Effector memory CD8-positive, alpha-beta T cell (primary cell): ENCODE measurements around the gene NELFE.
"Not testable (repeated sequence)": the region's sequence is repeated elsewhere in the genome, so short reads cannot be mapped to it uniquely, and the experiment has no call there.

Source experiments
- ATAC-seq: fragments of 150-1000 bp; cut with Tn5 transposase; replicated peaks from 2 replicates; pipeline ENCODE4 v1.10.0; 2021; ENCODE audit warnings: mild to moderate bottlenecking, moderate library complexity
- DNase-seq, 3 experiments: peaks; one replicate each; pipeline ENCODE4 v3.0.0; 2021
- H3K27ac Mint-ChIP-seq, 2 donors: one replicate each; pipeline ENCODE4 v1.8.0; 2022; ENCODE audit warnings: mild to moderate bottlenecking in 2 of 2, mixed read lengths in 2 of 2, moderate library complexity in 2 of 2
- H3K27me3 Mint-ChIP-seq, 2 donors: one replicate each; pipeline ENCODE4 v1.8.0; 2022; ENCODE audit warnings: mixed read lengths in 2 of 2
- H3K36me3 Mint-ChIP-seq: one replicate; pipeline ENCODE4 v1.8.0; 2022; ENCODE audit warnings: mild to moderate bottlenecking, moderate library complexity, mixed read lengths; ENCODE audit not compliant: insufficient read depth
- H3K4me1 Mint-ChIP-seq, 2 donors: one replicate each; pipeline ENCODE4 v1.8.0; 2022; ENCODE audit warnings: low read depth in 2 of 2, mixed read lengths in 2 of 2
- H3K4me3 Mint-ChIP-seq, 2 donors: one replicate each; pipeline ENCODE4 v1.8.0; 2022; ENCODE audit warnings: mild to moderate bottlenecking in 2 of 2, mixed read lengths in 2 of 2, moderate library complexity in 2 of 2
- H3K9me3 Mint-ChIP-seq, 2 donors: one replicate each; pipeline ENCODE4 v1.8.0; 2022; ENCODE audit warnings: mixed read lengths in 2 of 2

NELFE gene

DNA sequence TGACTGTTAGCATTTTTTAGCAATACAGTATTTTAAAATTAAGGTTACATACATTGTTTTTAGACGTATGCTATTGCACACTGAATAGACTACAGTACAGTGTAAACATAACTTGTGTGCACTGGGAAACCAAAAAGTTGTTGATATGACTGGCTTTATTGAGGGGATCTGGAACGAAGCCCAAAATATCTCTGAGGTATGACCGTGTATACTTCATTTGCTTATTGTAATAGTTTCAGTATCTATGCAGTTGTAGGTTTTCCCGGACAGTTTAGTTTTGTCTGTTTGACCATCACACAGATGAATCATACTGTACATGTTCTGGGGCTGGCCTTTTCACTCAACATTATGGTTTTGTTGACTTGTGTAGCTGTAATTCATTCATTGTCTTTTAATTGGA, 50.0 kb downstream of the NELFE start:
- Mint-ChIP-seq H3K4me3 (no peak overlapping the region), H3K9me3 (no peaks in the 10 kb centered on the region), H3K27me3 (peaks cover 13 to 33% of the 10 kb centered on the region in 2 donors), H3K36me3 (peaks cover 7% of the 10 kb centered on the region), H3K27ac (no peak overlapping the region), H3K4me1 (no peaks in the 10 kb centered on the region)
- DNase-seq (no peak), ATAC-seq (no peak)

GRCh38 chr6:31908255-31908654, 50.5 kb downstream of the NELFE start:
- not testable (repeated sequence) for ATAC-seq, H3K27ac Mint-ChIP-seq, H3K4me3 Mint-ChIP-seq, H3K4me1 Mint-ChIP-seq, DNase-seq, H3K9me3 Mint-ChIP-seq, H3K36me3 Mint-ChIP-seq
- H3K27me3 Mint-ChIP-seq = peaks cover 13 to 33% of the 10 kb centered on the region in 2 donors

- Mint-ChIP-seq H3K27me3 (peaks cover 10 to 28% of the 10 kb centered on the region in 2 donors), H3K4me1 (peaks cover 8 to 9% of the 10 kb centered on the region in 2 donors), H3K4me3 (no peak overlapping the region), H3K27ac (no peak overlapping the region), H3K9me3 (no peaks in the 10 kb centered on the region), H3K36me3 (peaks cover 11% of the 10 kb centered on the region)
- ATAC-seq (no peak), DNase-seq (no peak)
Measured at GRCh38 chr6:31907158-31907813, 51.5 kb downstream of the NELFE start.

DNA sequence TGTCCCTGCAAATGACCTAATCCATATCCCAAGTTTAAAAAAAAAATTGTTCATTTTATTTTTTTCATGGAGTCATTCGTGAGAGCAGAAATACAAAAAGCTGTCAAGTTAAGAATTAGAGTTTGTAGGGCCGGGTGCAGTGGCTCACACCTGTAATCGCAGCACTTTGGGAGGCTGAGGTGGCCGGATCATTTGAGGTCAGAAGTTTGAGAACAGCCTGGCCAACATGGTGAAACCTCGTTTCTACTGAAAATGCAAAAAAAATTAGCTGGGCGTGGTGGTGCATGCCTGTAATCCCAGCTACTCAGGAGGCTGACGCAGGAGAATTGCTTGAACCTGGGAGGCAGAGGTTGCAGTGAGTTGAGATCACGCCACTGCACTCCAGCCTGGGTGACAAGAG, 52.0 kb downstream of the NELFE start:
- not testable (repeated sequence) for H3K27ac Mint-ChIP-seq, ATAC-seq, DNase-seq, H3K4me1 Mint-ChIP-seq, H3K4me3 Mint-ChIP-seq, H3K9me3 Mint-ChIP-seq
- peaks cover 6 to 23% of the 10 kb centered on the region in 2 donors for H3K27me3 Mint-ChIP-seq
- H3K36me3 Mint-ChIP-seq = peaks cover 16% of the 10 kb centered on the region

- DNase-seq (no peak), ATAC-seq (no peak)
- Mint-ChIP-seq H3K4me1 (peaks cover 9% of the 10 kb centered on the region in 2 donors), H3K4me3 (no peak overlapping the region), H3K36me3 (peaks cover 16% of the 10 kb centered on the region), H3K9me3 (no peaks in the 10 kb centered on the region), H3K27me3 (peaks cover 6 to 23% of the 10 kb centered on the region in 2 donors), H3K27ac (no peak overlapping the region)
Measured at GRCh38 chr6:31906122-31906521, 52.6 kb downstream of the NELFE start.

- no peaks in the 10 kb centered on the region for H3K9me3 Mint-ChIP-seq
- H3K4me1 Mint-ChIP-seq = peaks cover 9% of the 10 kb centered on the region in 2 donors
- no peak overlapping the region for H3K4me3 Mint-ChIP-seq
- H3K27me3 Mint-ChIP-seq = peaks cover 6 to 19% of the 10 kb centered on the region in 2 donors
- H3K27ac Mint-ChIP-seq = no peak overlapping the region
- peaks cover 16% of the 10 kb centered on the region for H3K36me3 Mint-ChIP-seq
- ATAC-seq (no peak), DNase-seq (no peak)
Measured at GRCh38 chr6:31905041-31905440, 53.7 kb downstream of the NELFE start.

DNA sequence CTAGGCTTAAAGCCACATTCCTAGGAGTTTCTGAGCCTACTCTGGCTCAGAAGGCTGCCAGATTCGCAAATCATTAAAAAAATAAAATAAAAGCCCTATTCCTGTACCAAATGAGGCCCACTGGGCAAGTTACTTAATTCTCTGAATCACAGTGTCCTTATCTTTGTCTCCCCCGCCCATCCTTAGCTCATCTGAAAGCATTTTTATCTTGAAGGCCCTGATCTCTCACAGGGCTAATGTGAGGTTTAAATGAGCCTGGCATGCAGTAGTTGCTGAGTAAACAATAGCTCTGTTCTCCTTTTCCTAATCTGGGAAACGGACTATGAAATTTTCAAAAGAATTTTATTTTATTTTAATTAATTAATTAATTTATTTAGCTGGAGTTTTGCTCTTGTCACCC, 54.8 kb downstream of the NELFE start:
- Mint-ChIP-seq H3K4me1 (peaks cover 17% of the 10 kb centered on the region in 2 donors), H3K9me3 (no peaks in the 10 kb centered on the region), H3K27ac (no peak overlapping the region), H3K36me3 (peaks cover 19% of the 10 kb centered on the region), H3K4me3 (no peak overlapping the region), H3K27me3 (peaks cover 6 to 11% of the 10 kb centered on the region in 2 donors)
- ATAC-seq (no peak), DNase-seq (no peak)
